Activated CD8-positive, alpha-beta memory T cell treated with anti-CD3 and anti-CD28 coated beads, Interleukin-2, amount 50 U/mL, for 48 hours (primary cell): ENCODE results near the gene MYO5A.
A peak's percentile ranks its signal among the peaks of the same experiment; 100 is the strongest.

Experiments used
- DNase-seq: peaks from one replicate; pipeline ENCODE4 v3.0.0-alpha.2; 2020

The MYO5A gene

DNA sequence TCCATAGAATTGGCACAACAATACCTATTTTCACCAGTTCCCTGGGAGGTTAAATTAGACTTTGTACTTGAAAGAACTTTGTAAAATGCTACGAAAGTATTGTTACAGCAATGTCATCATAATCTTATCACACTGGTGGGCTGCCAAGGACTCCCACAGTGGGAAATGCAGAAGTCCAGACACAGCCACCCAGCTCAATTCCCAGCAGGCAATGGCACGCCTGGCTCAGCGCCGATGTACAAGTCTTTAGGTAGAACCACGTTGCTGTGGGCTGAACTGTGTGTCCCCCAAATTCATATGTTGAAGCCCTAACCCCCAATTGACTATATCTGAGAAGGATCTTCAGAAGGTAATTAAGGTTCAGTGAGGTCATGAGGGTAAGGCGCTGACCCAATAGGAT lies 245.4 kb downstream of the MYO5A start:
- no peak for DNase-seq

DNA sequence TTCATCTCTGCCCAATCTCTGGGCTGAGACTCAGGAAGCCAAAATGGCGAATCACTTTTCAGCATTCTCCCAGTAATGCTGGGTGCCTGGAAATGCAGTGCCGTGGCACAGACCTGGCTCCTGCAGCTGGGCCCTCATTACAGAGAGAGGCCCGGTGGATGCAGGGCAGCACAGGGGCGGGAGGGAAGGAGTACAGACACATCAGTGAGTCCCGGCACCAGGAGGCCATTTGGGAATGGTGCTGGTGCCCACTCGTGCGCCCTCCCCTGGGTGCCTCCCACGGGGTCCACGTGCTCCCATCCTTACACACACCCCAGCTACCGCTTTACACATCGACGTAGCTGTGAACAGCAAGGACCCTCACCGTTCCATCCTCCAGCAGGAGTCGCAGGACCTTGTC lies 246.3 kb downstream of the MYO5A start:
- DNase-seq = no peak

DNA sequence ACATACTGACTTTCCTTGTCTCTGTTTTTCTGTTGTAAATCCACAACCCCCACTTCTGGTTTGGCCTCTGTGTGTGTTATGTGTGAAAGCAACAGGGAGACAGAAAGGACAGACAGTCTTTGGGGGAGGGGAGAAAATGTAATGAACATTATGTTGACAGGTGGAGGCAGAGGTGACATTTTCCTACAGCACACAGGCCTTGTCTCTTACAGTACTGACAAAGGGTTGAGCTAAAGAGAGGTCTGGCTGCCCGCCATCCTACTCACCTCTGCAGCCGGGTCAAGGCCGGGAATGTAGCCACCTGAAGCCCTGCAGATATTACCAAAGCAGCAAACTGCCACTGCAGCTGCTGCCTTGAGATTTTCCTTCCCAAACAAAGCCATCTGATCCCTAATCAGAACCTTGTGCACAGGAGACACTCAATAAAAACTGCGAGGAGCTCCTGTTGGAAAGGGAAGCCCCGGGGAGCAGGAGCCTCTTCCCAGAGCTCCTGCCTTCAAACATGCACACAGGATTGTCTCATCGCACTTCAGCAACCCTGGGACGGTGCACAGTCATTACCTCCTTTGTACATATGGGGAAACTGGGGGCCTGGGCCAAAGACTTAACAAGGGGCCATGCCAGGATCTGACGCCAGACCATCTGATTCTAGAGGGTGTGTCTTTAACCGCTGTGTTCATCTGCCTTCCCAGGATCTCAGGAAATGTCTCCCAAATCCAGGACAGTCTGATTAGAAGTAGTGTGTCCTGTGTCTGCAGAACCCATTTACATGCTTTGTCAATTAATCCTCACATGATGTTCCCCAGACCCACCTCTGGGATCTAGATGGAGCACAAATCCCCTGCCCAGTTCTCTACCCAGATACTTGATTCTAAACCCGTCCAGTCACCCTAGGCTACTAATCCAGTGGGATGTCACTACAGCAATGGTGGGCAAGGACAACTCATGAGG lies 247.3 kb downstream of the MYO5A start:
- DNase-seq = no peak

DNA sequence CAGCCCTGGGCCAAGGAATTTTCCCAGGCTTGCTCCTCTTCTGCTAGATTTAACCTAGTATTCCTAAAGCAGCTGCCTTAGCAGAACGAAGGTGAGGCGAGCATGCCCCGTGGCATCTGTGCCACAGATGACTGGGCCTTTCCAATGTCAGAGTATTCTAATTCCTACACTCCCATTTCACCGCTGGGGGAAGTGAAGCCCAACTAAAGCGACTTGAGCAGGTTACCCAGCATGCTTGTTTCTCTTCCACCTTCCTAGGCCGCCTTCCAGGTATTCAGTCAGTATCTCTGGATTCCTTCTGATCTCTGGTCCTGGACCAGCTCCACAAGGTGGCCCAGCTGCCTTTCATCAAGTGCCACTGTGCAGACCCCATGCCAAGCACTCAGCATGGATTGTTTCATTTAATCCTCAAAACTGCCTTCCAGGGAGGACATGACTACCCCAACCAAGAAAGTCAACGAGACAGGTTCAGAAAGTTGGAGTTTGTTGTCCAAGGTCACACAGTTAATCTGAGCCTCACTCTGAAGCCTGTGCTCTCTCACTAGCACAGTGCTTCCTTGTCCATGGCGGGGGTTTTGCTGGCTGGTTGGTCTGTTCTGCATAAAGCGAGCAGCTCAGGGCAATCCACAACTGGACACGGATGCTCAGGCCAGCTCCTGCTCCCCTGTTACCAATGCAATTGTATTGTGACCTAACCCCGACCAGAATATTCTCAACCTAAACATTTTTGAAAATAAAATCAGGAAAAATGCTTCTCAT lies 248.2 kb downstream of the MYO5A start:
- no peak for DNase-seq

DNA sequence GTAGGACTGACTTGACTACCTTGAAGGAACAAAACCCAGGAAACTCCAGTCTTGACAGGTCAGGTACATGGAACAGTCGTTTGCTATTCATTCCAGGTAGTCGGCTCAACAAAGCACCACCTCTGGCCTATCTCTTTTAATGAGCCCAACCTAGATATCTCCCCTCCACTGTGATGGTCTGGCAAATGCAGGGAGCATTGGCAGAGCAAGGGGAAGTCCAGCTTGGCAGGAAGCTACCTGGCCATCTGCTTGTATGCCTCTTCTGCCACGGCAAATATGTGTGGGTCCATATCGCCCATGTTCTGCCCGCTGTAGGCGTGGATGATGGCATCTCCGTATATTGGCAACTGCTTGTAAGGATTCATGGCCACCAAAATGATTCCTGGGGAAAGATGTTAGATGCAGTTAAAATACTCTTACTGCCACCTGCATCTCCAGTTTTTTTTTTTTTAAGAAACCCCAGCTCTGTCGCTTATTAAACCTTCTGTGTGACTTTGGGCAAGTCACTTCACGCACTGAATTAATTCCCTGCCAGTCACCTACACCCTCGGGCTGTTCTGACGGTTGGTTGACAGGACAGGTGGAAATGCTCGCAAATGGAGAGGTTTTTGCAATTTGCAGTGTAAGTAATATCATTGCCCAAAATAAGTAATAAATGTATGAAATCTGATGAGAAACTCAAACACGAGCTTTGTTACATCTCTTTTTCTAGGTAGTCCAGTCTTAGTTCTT lies 249.9 kb downstream of the MYO5A start:
- no peak for DNase-seq

GRCh38 chr15:52278135-52278534 lies 250.5 kb downstream of the MYO5A start:
- no peak for DNase-seq

DNA sequence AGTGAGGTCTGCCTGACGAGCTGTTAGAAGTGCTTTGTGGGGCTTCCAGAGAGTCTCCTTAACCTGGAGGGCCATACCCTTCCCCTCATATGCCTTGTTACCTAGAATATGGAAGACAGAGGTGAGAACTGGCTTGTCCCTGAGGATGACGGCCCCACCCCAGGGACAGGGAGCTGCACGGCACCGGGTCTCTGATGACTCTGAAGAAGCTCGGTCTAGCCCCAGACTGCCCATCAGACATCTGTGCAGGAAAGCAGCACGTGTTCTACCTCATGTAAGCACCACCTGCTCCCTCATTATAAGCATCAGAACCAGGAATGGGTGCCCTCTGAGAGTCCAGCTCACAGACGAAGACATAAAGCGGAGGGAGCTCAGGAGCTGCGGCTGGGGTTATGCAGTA lies 251.1 kb downstream of the MYO5A start:
- no peak for DNase-seq

GRCh38 chr15:52276256-52276770 lies 252.4 kb downstream of the MYO5A start:
- no peak for DNase-seq

DNA sequence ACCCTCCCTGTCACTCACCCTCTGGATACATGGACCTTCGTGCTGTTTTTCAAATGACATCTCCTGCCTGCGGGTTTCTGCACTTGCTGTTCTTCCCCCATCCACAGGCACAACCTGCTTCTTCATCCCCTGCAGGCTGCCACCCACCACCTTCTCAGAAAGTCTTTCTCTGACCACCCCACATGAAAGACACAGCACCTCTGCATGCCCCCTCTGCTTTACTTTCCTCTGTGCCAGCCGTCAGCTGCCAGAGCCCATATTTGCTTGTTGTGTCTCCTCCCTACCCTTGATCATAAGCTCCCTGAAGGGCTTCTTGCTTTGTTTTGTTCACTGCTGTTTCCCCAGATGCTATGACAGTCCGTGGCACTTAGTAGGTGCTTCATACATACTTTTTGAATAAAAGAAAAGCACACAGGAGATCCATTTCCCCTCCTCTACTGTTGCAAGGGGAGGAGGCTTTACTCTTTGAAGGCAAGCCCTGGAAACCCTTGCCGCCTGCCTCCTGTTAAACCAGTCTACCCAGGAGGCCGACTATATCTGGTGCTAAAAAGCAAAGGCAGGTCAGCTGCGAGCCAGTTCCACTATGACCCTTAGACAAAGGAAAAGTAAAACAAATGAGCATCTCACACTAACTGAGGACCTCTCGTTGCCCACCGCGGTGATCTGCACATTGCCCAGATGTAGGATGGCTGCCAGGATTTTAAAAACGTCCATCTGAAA lies 265.0 kb downstream of the MYO5A start:
- no peak for DNase-seq

- DNase-seq = no peak
Observed at GRCh38 chr15:52262364-52262763, 266.3 kb downstream of the MYO5A start.

- peak; percentile 79 for DNase-seq
Observed at GRCh38 chr15:52261498-52262242, 267.0 kb downstream of the MYO5A start.

GRCh38 chr15:52261026-52261425 lies 267.7 kb downstream of the MYO5A start:
- DNase-seq = no peak

GRCh38 chr15:52259503-52259902 lies 269.2 kb downstream of the MYO5A start:
- DNase-seq = no peak

GRCh38 chr15:52258461-52258860 lies 270.2 kb downstream of the MYO5A start:
- no peak for DNase-seq

- DNase-seq = no peak
Observed at GRCh38 chr15:52257734-52258062, 271.0 kb downstream of the MYO5A start.
